Liver (tissue), 9 donors: ENCODE data around the gene GRIK1. TPM values are rescaled to one million over a fixed set of nuclear protein-coding genes. Genes with fewer than 3 reads are reported as not detected.

Experiments
- DNase-seq: peaks from one replicate; pipeline ENCODE4 v3.0.0-alpha.2; 2017; ENCODE audit warnings: low spot score
- H3K27ac ChIP-seq, 2 donors: one replicate each; pipeline ENCODE4 v1.7.0; 2013; ENCODE audit warnings: inconsistent platforms in 2 of 2, low read length in 2 of 2, control low read depth in 1 of 2, low read depth in 1 of 2, mild to moderate bottlenecking in 1 of 2
- H3K27me3 ChIP-seq, 4 donors: one replicate each; pipeline versions ENCODE4 v1.6.1 to v1.7.0; 2013; ENCODE audit warnings: low read length in 3 of 4, inconsistent platforms in 1 of 4, mild to moderate bottlenecking in 1 of 4, moderate library complexity in 1 of 4; ENCODE audit not compliant: control insufficient read depth in 4 of 4, insufficient read depth in 4 of 4
- H3K36me3 ChIP-seq, 4 donors: one replicate each; pipeline versions ENCODE4 v1.6.1 to v1.7.0; 2013; ENCODE audit warnings: low read length in 3 of 4, mild to moderate bottlenecking in 3 of 4, low read depth in 1 of 4, moderate library complexity in 1 of 4; ENCODE audit not compliant: control insufficient read depth in 4 of 4, insufficient read depth in 3 of 4
- H3K4me1 ChIP-seq, 4 donors: one replicate each; pipeline versions ENCODE4 v1.6.1 to v1.7.0; 2013; ENCODE audit warnings: low read length in 3 of 4, mild to moderate bottlenecking in 3 of 4, moderate library complexity in 1 of 4; ENCODE audit not compliant: control insufficient read depth in 4 of 4, insufficient read depth in 4 of 4
- H3K4me3 ChIP-seq, 3 donors: one replicate each; pipeline versions ENCODE4 v1.6.1 to v1.7.0; 2013; ENCODE audit warnings: low read length in 3 of 3, control low read depth in 1 of 3, low read depth in 1 of 3, mild to moderate bottlenecking in 1 of 3
- H3K9ac ChIP-seq, 2 donors: one replicate each; pipeline ENCODE4 v1.7.0; 2013; ENCODE audit warnings: low read length in 2 of 2, mild to moderate bottlenecking in 2 of 2, moderate library complexity in 2 of 2, control low read depth in 1 of 2, low read depth in 1 of 2
- H3K9me3 ChIP-seq, 4 donors: one replicate each; pipeline versions ENCODE4 v1.6.1 to v1.7.0; 2013; ENCODE audit warnings: low read length in 3 of 4; ENCODE audit not compliant: control insufficient read depth in 4 of 4
- ATF3 ChIP-seq: IDR thresholded peaks from 2 replicates; pipeline ENCODE4 v1.6.1; 2016; ENCODE audit warnings: antibody characterized with exemption
- CTCF ChIP-seq: fragments of 150-350 bp; IDR thresholded peaks from 2 replicates; pipeline ENCODE4 v1.5.1; 2017; ENCODE audit warnings: improper control_type of control experiment, low read depth, low read length; ENCODE audit not compliant: missing input control
- EGR1 ChIP-seq, 2 donors: IDR thresholded peaks; 2 replicates each; pipeline ENCODE4 v1.6.1; 2016 to 2018; ENCODE audit warnings: antibody characterized with exemption in 2 of 2, low read depth in 2 of 2
- FOXA1 ChIP-seq: IDR thresholded peaks from 2 replicates; pipeline ENCODE4 v1.6.1; 2016; ENCODE audit warnings: antibody characterized with exemption
- FOXA2 ChIP-seq: IDR thresholded peaks from 2 replicates; pipeline ENCODE4 v1.6.1; 2016; ENCODE audit warnings: antibody characterized with exemption
- GABPA ChIP-seq, 2 donors: IDR thresholded peaks in 1 of 2; conservative IDR thresholded peaks in 1 of 2; 2 replicates each; pipeline ENCODE4 v1.6.1; 2016; ENCODE audit warnings: antibody characterized with exemption in 2 of 2, mild to moderate bottlenecking in 1 of 2, moderate library complexity in 1 of 2
- HNF4A ChIP-seq, 2 donors: conservative IDR thresholded peaks; 2 replicates each; pipeline ENCODE4 v1.6.1; 2016; ENCODE audit warnings: antibody characterized with exemption in 2 of 2, mild to moderate bottlenecking in 2 of 2
- HNF4G ChIP-seq: IDR thresholded peaks from 2 replicates; pipeline ENCODE4 v1.6.1; 2016; ENCODE audit warnings: antibody characterized with exemption
- JUND ChIP-seq, 2 donors: IDR thresholded peaks; 2 replicates each; pipeline ENCODE4 v1.6.1; 2016; ENCODE audit warnings: antibody characterized with exemption in 2 of 2
- MAX ChIP-seq: IDR thresholded peaks from 2 replicates; pipeline ENCODE4 v1.6.1; 2016; ENCODE audit warnings: antibody characterized with exemption
- NR2F2 ChIP-seq: IDR thresholded peaks from 2 replicates; pipeline ENCODE4 v1.6.1; 2016; ENCODE audit warnings: antibody characterized with exemption
- RAD21 ChIP-seq, 2 donors: IDR thresholded peaks; 2 replicates each; pipeline ENCODE4 v1.6.1; 2016; ENCODE audit warnings: antibody characterized with exemption in 2 of 2, mild to moderate bottlenecking in 2 of 2
- REST ChIP-seq: IDR thresholded peaks from 2 replicates; pipeline ENCODE4 v1.6.1; 2016; ENCODE audit warnings: antibody characterized with exemption, mild to moderate bottlenecking
- RXRA ChIP-seq, 2 donors: IDR thresholded peaks; 2 replicates each; pipeline ENCODE4 v1.6.1; 2017 to 2018; ENCODE audit warnings: antibody characterized with exemption in 2 of 2, mild to moderate bottlenecking in 1 of 2
- SP1 ChIP-seq: IDR thresholded peaks from 2 replicates; pipeline ENCODE4 v1.6.1; 2018; ENCODE audit warnings: antibody characterized with exemption, mild to moderate bottlenecking
- TAF1 ChIP-seq: conservative IDR thresholded peaks from 2 replicates; pipeline ENCODE4 v1.6.1; 2016; ENCODE audit warnings: antibody characterized with exemption, mild to moderate bottlenecking
- YY1 ChIP-seq: IDR thresholded peaks from 2 replicates; pipeline ENCODE4 v1.6.1; 2016; ENCODE audit warnings: antibody characterized with exemption, mild to moderate bottlenecking
- ZBTB33 ChIP-seq: IDR thresholded peaks from 2 replicates; pipeline ENCODE4 v1.6.1; 2016; ENCODE audit warnings: antibody characterized with exemption
- WGBS: extraction: QIAGEN DNeasy Blood & Tissue Kit; methylation state at CpG from one replicate; pipeline ENCODE4 v1.1.7; 2013; 5-methylcytosine and 5-hydroxymethylcytosine counted together
- polyA plus RNA-seq, 2 donors: library from polyadenylated mRNA; stranded (reverse) in 1 of 2; unstranded in 1 of 2; fragments of 200-250 nt in 1 of 2; fragments of >200 nt in 1 of 2; fragmentation: Nextera tagmentation in 1 of 2; extraction: Ambion mirVana in 1 of 2; gene quantifications; one replicate each; pipeline versions ENCODE4 v1.2.1 to v1.2.3, GENCODE V29; 2013 to 2015
- total RNA-seq, 2 donors: library from RNA; depleted of rRNA; stranded (reverse); fragments of >200 nt; gene quantifications; one replicate each; pipeline ENCODE4 v1.2.3, GENCODE V29; 2014
- donor health status: healthy.
- donor health status: healthy.
- donor health status: healthy.
- donor health status: healthy.
- donor health status: healthy.

Gene GRIK1
- total and polyA plus RNA-seq, 4 donors: 0.02 to 0.14 (median 0.05) TPM; not detected in 1

GRCh38 chr21:29496337-29496736 lies 443.5 kb downstream of the GRIK1 start:
- no peak overlapping the region for H3K9ac ChIP-seq
- no peaks in the 10 kb centered on the region for H3K36me3 ChIP-seq
- no peaks in the 10 kb centered on the region for H3K4me1 ChIP-seq
- H3K4me3 ChIP-seq: no peak overlapping the region
- H3K9me3 ChIP-seq: peaks cover 0 to 3% (median 0%) of the 10 kb centered on the region in 4 donors
- 38% methylated on average over 1 of the region's 1 CpG for WGBS
- TF ChIP-seq SP1: no peak
- DNase-seq: no peak
- H3K27me3 ChIP-seq: no peaks in the 10 kb centered on the region
- H3K27ac ChIP-seq: no peak overlapping the region

- H3K27me3 ChIP-seq: no peaks in the 10 kb centered on the region
- no peak for TF ChIP-seq ZBTB33
- no peak for TF ChIP-seq JUND (IDR thresholded peaks at IDR 0.05)
- H3K27ac ChIP-seq: no peak overlapping the region
- H3K9ac ChIP-seq: no peak overlapping the region
- H3K36me3 ChIP-seq: no peaks in the 10 kb centered on the region
- WGBS: 95% methylated on average over 3 of the region's 3 CpGs
- H3K9me3 ChIP-seq: no peaks in the 10 kb centered on the region
- no peak for DNase-seq
- no peak overlapping the region for H3K4me3 ChIP-seq
- no peaks in the 10 kb centered on the region for H3K4me1 ChIP-seq
These were observed 449.8 kb downstream of the GRIK1 start for GRCh38 chr21:29490016-29490415.

GRCh38 chr21:29487154-29487553 lies 452.6 kb downstream of the GRIK1 start:
- Histone ChIP-seq H3K4me3 (no peak overlapping the region), H3K9ac (no peak overlapping the region), H3K27me3 (no peaks in the 10 kb centered on the region), H3K4me1 (no peaks in the 10 kb centered on the region), H3K36me3 (no peaks in the 10 kb centered on the region), H3K9me3 (no peaks in the 10 kb centered on the region), H3K27ac (no peak overlapping the region)
- no peak for TF ChIP-seq RXRA (IDR thresholded peaks at IDR 0.05)
- no peak for TF ChIP-seq TAF1
- no peak for TF ChIP-seq ZBTB33
- no peak for TF ChIP-seq EGR1 (IDR thresholded peaks at IDR 0.05; ENCODE audit: low read depth in 2 of 2)
- no peak for TF ChIP-seq HNF4A (conservative IDR thresholded peaks at IDR 0.05)
- TF ChIP-seq YY1: no peak
- no peak for TF ChIP-seq JUND (IDR thresholded peaks at IDR 0.05)
- TF ChIP-seq NR2F2: no peak
- TF ChIP-seq RAD21 (IDR thresholded peaks at IDR 0.05): no peak
- TF ChIP-seq REST: no peak
- no peak for TF ChIP-seq ATF3
- TF ChIP-seq CTCF: no peak
- TF ChIP-seq GABPA (IDR thresholded peaks at IDR 0.05 in 1 of 2, conservative IDR thresholded peaks at IDR 0.05 in 1 of 2): no peak
- no peak for TF ChIP-seq FOXA1
- no peak for TF ChIP-seq MAX
- TF ChIP-seq HNF4G: no peak
- no peak for TF ChIP-seq SP1
- TF ChIP-seq FOXA2: no peak
- WGBS: 64% methylated on average over 4 of the region's 4 CpGs
- no peak for DNase-seq
